Upper lobe of left lung (tissue), 4 donors: Measurements from ENCODE around the gene RASGEF1B.

Experiments
- EP300 ChIP-seq, 4 donors: sonication (generic); formaldehyde crosslinking; IDR thresholded peaks; one replicate each; pipeline ENCODE4 v1.5.1; 2017; ENCODE audit warnings: antibody characterized with exemption in 4 of 4, control low read depth in 2 of 4
- POLR2A ChIP-seq, 4 donors: fragments of 450-650 bp; IDR thresholded peaks; one replicate each; pipeline ENCODE4 v1.5.1; 2016 to 2017; ENCODE audit warnings: antibody characterized with exemption in 4 of 4, mild to moderate bottlenecking in 2 of 4
- POLR2AphosphoS5 ChIP-seq, 2 donors: sonication (generic); formaldehyde crosslinking; IDR thresholded peaks; one replicate each; pipeline ENCODE4 v1.5.1; 2017; ENCODE audit warnings: antibody characterized with exemption in 2 of 2
- TF ChIP-seq, protein P1 (sequence below), 6 experiments: fragments of 450-650 bp in 4 of 6; fragments of 200-600 bp in 2 of 6; sonication (generic) in 2 of 6; IDR thresholded peaks; one replicate each; pipeline ENCODE4 v1.5.1; 2016 to 2019; ENCODE audit warnings: antibody characterized with exemption in 6 of 6

DNA sequence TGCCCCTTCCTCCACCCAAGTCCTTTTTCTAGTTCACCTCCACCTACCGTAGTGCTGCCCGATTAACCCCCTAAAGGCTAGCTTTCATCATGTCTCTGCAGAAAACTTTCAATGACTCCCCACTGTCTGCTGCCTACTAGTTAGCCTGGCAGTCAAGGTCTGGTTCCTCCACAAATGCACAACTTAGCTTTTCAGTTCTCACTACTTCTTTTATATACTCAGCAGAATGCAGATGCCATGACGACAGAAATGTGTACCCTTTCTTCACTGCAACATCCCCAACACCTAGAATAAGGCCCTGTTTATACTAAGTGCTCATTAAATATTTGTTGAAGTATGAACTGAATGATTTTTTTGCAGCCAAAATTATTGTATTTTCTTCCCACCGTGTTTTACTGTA, 30.9 kb upstream of the RASGEF1B start:
- TF ChIP-seq, protein P1, sequence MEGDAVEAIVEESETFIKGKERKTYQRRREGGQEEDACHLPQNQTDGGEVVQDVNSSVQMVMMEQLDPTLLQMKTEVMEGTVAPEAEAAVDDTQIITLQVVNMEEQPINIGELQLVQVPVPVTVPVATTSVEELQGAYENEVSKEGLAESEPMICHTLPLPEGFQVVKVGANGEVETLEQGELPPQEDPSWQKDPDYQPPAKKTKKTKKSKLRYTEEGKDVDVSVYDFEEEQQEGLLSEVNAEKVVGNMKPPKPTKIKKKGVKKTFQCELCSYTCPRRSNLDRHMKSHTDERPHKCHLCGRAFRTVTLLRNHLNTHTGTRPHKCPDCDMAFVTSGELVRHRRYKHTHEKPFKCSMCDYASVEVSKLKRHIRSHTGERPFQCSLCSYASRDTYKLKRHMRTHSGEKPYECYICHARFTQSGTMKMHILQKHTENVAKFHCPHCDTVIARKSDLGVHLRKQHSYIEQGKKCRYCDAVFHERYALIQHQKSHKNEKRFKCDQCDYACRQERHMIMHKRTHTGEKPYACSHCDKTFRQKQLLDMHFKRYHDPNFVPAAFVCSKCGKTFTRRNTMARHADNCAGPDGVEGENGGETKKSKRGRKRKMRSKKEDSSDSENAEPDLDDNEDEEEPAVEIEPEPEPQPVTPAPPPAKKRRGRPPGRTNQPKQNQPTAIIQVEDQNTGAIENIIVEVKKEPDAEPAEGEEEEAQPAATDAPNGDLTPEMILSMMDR (IDR thresholded peaks at IDR 0.05): no peak
- TF ChIP-seq POLR2AphosphoS5 (IDR thresholded peaks at IDR 0.05) (no peak), EP300 (IDR thresholded peaks at IDR 0.05) (no peak), POLR2A (IDR thresholded peaks at IDR 0.05) (no peak)
